ENCODE data around the gene RAB31. TPM values are rescaled to one million over a fixed set of nuclear protein-coding genes. Genes with fewer than 3 reads are reported as not detected.

The RAB31 gene
- total and polyA plus RNA-seq, 2 of the 13 experiments (the other 11 are each of a cell fraction or from before 2014, with no cell fraction given): 1.1 to 1.7 TPM

- TF ChIP-seq ZFP36L2 (CRISPR knock-in tag; IDR thresholded peaks at IDR 0.05): no peak
Measured at GRCh38 chr18:9716780-9717563, 8.9 kb downstream of the RAB31 start (continued).

- no peak overlapping the region for H2AFZ ChIP-seq (ENCODE audit: low read length)
- intact Hi-C loops (cut with micrococcal nuclease; ENCODE audit: unreplicated experiment): no loop called here
- CTCF ChIA-PET (ENCODE audit: low intra/inter-chr PET ratio, low total read pairs): no interaction called here
- H3K79me2 ChIP-seq (ENCODE audit: insufficient read depth, low read length): no peaks in the 10 kb centered on the region
- H3K27me3 ChIP-seq (ENCODE audit: control insufficient read depth in 1 of 2, insufficient read depth in 2 of 2, low read length in 2 of 2): no peaks in the 10 kb centered on the region
- FAIRE-seq (no peak), DNase-seq (ENCODE audit: low spot score) (no peak), ATAC-seq (no peak)
- no peak overlapping the region for H3K9ac ChIP-seq (ENCODE audit: insufficient read depth, low read depth, low read length)
- no peaks in the 10 kb centered on the region for H4K20me1 ChIP-seq (ENCODE audit: insufficient read depth, low read length)
- 87% methylated on average over 12 of the region's 12 CpGs for WGBS (ENCODE audit: low lambda C conversion rate)
- no peaks in the 10 kb centered on the region for H3K36me3 ChIP-seq (replicated peaks in 1 of 2; ENCODE audit: control insufficient read depth in 1 of 2, insufficient read depth in 2 of 2, low read length in 2 of 2)
- no peaks in the 10 kb centered on the region for H3K4me1 ChIP-seq (ENCODE audit: insufficient read depth, low read length)
- H3K4me3 ChIP-seq (replicated peaks in 1 of 3; ENCODE audit: insufficient read depth in 1 of 3, low read depth in 2 of 3, low read length in 3 of 3): no peak overlapping the region
- no peak overlapping the region for H3K27ac ChIP-seq (ENCODE audit: extremely low read length, insufficient read depth, low read length)
- no TSS peak for BruUV-seq (replicated peaks)
- no peak overlapping the region for H3K4me2 ChIP-seq (ENCODE audit: low read depth, low read length)
- POLR2A ChIA-PET: no interaction called here
- no peaks in the 10 kb centered on the region for H3K9me3 ChIP-seq (ENCODE audit: low read length)
- in situ Hi-C loops (cut with HindIII; ENCODE audit: extremely low pct_ligation_motif_present, low pct_unique_long_range_greater_than_20kb): no loop called here
- no peak for TF ChIP-seq SMARCE1 (IDR thresholded peaks at IDR 0.05; ENCODE audit: borderline replicate concordance)
- no peak for TF ChIP-seq SP1 (IDR thresholded peaks at IDR 0.05)
- no peak for TF ChIP-seq SP1 (CRISPR knock-in tag; IDR thresholded peaks at IDR 0.05)
- no peak for TF ChIP-seq ZNF562 (CRISPR knock-in tag; IDR thresholded peaks at IDR 0.05; ENCODE audit: borderline replicate concordance)
- no peak for TF ChIP-seq ZNF274 (CRISPR knock-in tag; IDR thresholded peaks at IDR 0.05)
- no peak for TF ChIP-seq STAT6 (CRISPR knock-in tag; IDR thresholded peaks at IDR 0.05; ENCODE audit: borderline replicate concordance)
- TF ChIP-seq MTF2 (CRISPR knock-in tag; IDR thresholded peaks at IDR 0.05; ENCODE audit: borderline replicate concordance): no peak
- TF ChIP-seq CEBPZ (IDR thresholded peaks at IDR 0.05; ENCODE audit: low read length): no peak
- TF ChIP-seq TFDP2 (CRISPR knock-in tag; IDR thresholded peaks at IDR 0.05): no peak
- TF ChIP-seq SRY (CRISPR knock-in tag; IDR thresholded peaks at IDR 0.05): no peak
Measured at GRCh38 chr18:9719421-9719981, 11.4 kb downstream of the RAB31 start.
